ENCODE results near the gene PFDN6. TPM values are rescaled to one million over a fixed set of nuclear protein-coding genes. Genes with fewer than 3 reads are reported as not detected.
A peak's percentile ranks its signal among the peaks of the same experiment; 100 is the strongest.

Gene PFDN6
- total and polyA plus RNA-seq, 2 of the 13 experiments (the other 11 are each of a cell fraction or from before 2014, with no cell fraction given) = 75.5 to 87.0 TPM

DNA sequence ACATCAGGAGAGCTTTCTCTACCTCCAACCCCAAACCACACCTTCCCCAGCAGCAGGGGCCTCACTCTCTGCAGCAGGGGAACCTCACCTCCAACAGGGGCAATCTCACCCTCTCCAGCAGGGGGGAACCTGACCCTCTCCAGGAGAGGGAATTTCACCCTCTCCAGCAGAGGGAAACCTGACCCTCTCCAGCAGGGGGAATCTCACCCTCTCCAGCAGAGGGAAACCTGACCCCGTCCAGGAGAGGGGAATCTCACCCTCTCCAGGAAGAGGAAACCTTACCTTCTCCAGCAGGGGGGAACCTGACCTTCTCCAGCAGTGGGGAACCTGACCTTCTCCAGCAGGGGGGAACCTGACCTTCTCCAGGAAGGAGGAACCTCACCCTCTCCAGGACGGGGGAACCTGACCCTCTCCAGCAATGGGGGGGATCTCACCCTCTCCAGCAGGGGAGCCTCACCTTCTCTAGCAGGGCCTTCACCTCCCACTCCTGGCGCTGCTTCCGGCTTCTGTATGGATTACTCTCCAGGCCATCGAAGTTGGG, 9.4 kb upstream of the PFDN6 start (continued):
- TF ChIP-seq, protein P1, sequence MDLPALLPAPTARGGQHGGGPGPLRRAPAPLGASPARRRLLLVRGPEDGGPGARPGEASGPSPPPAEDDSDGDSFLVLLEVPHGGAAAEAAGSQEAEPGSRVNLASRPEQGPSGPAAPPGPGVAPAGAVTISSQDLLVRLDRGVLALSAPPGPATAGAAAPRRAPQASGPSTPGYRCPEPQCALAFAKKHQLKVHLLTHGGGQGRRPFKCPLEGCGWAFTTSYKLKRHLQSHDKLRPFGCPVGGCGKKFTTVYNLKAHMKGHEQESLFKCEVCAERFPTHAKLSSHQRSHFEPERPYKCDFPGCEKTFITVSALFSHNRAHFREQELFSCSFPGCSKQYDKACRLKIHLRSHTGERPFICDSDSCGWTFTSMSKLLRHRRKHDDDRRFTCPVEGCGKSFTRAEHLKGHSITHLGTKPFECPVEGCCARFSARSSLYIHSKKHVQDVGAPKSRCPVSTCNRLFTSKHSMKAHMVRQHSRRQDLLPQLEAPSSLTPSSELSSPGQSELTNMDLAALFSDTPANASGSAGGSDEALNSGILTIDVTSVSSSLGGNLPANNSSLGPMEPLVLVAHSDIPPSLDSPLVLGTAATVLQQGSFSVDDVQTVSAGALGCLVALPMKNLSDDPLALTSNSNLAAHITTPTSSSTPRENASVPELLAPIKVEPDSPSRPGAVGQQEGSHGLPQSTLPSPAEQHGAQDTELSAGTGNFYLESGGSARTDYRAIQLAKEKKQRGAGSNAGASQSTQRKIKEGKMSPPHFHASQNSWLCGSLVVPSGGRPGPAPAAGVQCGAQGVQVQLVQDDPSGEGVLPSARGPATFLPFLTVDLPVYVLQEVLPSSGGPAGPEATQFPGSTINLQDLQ (CRISPR knock-in tag; IDR thresholded peaks at IDR 0.05) = no peak
- TF ChIP-seq, protein P2, sequence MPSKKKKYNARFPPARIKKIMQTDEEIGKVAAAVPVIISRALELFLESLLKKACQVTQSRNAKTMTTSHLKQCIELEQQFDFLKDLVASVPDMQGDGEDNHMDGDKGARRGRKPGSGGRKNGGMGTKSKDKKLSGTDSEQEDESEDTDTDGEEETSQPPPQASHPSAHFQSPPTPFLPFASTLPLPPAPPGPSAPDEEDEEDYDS (CRISPR knock-in tag; IDR thresholded peaks at IDR 0.05) = no peak
- TF ChIP-seq ZSCAN21 (CRISPR knock-in tag; IDR thresholded peaks at IDR 0.05; ENCODE audit: borderline replicate concordance) (no peak), ZNF501 (CRISPR knock-in tag; IDR thresholded peaks at IDR 0.05) (0 out of 2 replicates have a peak, but pooled peaks have one; percentile 40), AGO2 (optimal IDR thresholded peaks at IDR 0.05; ENCODE audit: low read depth, low read length) (no peak), FOXK2 (IDR thresholded peaks at IDR 0.05) (no peak), ZSCAN30 (CRISPR knock-in tag; IDR thresholded peaks at IDR 0.05) (no peak), NR2C2 (CRISPR knock-in tag; IDR thresholded peaks at IDR 0.05; ENCODE audit: borderline replicate concordance) (peak; percentile 60; the same call in 1 of the 2 replicates), RNF2 (conservative IDR thresholded peaks at IDR 0.05; ENCODE audit: low read depth) (no peak), THAP11 (CRISPR knock-in tag; IDR thresholded peaks at IDR 0.05) (peak; percentile 39; the same call in 1 of the 2 replicates), PHF20 (CRISPR knock-in tag; IDR thresholded peaks at IDR 0.05) (0 out of 2 replicates have a peak, but pooled peaks have one; percentile 37), RBM22 (optimal IDR thresholded peaks at IDR 0.05; ENCODE audit: low read length) (no peak), ZNF256 (CRISPR knock-in tag; conservative IDR thresholded peaks at IDR 0.05) (no peak), ZNF781 (CRISPR knock-in tag; IDR thresholded peaks at IDR 0.05; ENCODE audit: borderline replicate concordance, not compliant biosample characterization) (no peak), CAMTA2 (CRISPR knock-in tag; IDR thresholded peaks at IDR 0.05; ENCODE audit: borderline replicate concordance) (no peak), MTA1 (CRISPR knock-in tag; IDR thresholded peaks at IDR 0.05; ENCODE audit: borderline replicate concordance) (no peak), ZMYM4 (CRISPR knock-in tag; IDR thresholded peaks at IDR 0.05) (peak; percentile 67), MXI1 (IDR thresholded peaks at IDR 0.05; ENCODE audit: borderline replicate concordance, low read depth, low read length) (peak; percentile 66; the same call in 1 of the 3 replicates), ZNF143 (CRISPR knock-in tag; IDR thresholded peaks at IDR 0.05) (no peak), SNAI1 (CRISPR knock-in tag; IDR thresholded peaks at IDR 0.05; ENCODE audit: borderline replicate concordance) (no peak), NR2F6 (IDR thresholded peaks at IDR 0.05) (peak; percentile 61), NR2F6 (CRISPR knock-in tag; IDR thresholded peaks at IDR 0.05) (peak; percentile 28; the same call in 1 of the 2 replicates), SSRP1 (CRISPR knock-in tag; IDR thresholded peaks at IDR 0.05) (peak; percentile 89; the same call in 1 of the 2 replicates)
- TF ChIP-seq, protein P3, sequence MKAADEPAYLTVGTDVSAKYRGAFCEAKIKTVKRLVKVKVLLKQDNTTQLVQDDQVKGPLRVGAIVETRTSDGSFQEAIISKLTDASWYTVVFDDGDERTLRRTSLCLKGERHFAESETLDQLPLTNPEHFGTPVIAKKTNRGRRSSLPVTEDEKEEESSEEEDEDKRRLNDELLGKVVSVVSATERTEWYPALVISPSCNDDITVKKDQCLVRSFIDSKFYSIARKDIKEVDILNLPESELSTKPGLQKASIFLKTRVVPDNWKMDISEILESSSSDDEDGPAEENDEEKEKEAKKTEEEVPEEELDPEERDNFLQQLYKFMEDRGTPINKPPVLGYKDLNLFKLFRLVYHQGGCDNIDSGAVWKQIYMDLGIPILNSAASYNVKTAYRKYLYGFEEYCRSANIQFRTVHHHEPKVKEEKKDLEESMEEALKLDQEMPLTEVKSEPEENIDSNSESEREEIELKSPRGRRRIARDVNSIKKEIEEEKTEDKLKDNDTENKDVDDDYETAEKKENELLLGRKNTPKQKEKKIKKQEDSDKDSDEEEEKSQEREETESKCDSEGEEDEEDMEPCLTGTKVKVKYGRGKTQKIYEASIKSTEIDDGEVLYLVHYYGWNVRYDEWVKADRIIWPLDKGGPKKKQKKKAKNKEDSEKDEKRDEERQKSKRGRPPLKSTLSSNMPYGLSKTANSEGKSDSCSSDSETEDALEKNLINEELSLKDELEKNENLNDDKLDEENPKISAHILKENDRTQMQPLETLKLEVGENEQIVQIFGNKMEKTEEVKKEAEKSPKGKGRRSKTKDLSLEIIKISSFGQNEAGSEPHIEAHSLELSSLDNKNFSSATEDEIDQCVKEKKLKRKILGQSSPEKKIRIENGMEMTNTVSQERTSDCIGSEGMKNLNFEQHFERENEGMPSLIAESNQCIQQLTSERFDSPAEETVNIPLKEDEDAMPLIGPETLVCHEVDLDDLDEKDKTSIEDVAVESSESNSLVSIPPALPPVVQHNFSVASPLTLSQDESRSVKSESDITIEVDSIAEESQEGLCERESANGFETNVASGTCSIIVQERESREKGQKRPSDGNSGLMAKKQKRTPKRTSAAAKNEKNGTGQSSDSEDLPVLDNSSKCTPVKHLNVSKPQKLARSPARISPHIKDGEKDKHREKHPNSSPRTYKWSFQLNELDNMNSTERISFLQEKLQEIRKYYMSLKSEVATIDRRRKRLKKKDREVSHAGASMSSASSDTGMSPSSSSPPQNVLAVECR (CRISPR knock-in tag; IDR thresholded peaks at IDR 0.05; ENCODE audit: borderline replicate concordance) = peak; percentile 75
